GM18519 (cell line): ENCODE data around the gene ISG15.

ENCODE experiments used
- ATAC-seq: cut with Tn5 transposase; IDR thresholded peaks from one replicate; pipeline ENCODE4 v1.9.1; 2021; ENCODE audit warnings: mild to moderate bottlenecking, moderate library complexity; ENCODE audit not compliant: unreplicated experiment, low FRiP score

ISG15 gene

DNA sequence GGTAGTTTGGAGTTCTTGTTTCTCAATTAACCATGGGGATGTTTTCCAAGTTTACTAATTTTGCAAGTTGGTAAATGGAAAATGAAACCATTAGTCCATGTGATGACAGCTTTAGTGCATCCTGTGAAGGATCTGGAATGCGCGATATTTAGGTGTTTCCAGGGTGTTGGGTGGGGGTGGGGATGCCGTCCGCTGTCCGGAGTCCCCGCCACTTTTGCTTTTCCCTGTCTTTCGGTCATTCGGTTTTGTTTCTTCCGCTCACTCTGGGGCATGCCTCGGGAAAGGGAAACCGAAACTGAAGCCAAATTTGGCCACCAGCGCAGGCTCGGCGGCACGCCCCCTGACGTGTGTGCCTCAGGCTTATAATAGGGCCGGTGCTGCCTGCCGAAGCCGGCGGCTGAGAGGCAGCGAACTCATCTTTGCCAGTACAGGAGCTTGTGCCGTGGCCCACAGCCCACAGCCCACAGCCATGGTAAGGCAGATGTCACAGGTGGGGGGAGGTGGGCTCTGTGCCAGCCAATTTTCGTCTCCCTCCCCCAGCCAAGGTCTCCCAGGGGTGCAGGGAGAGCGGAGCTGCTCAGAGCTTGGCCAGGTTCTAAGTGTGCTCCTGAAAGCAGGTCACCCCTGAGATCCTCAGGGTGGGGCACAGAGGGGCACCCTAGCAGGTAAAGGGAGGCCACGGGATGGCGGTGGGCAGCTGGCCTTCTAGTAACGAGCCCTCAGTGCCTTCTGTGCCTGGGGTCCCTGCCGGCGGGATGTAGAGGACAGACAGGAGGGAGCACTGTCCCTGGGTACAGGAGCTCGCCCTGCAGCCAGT is at the start of gene ISG15:
TSS of gene ISG15 (plus strand) at position 393 of the 817 bp plus-strand sequence. CDS start at position 470, 77 bp downstream.
- ATAC-seq: peak; percentile 65

DNA sequence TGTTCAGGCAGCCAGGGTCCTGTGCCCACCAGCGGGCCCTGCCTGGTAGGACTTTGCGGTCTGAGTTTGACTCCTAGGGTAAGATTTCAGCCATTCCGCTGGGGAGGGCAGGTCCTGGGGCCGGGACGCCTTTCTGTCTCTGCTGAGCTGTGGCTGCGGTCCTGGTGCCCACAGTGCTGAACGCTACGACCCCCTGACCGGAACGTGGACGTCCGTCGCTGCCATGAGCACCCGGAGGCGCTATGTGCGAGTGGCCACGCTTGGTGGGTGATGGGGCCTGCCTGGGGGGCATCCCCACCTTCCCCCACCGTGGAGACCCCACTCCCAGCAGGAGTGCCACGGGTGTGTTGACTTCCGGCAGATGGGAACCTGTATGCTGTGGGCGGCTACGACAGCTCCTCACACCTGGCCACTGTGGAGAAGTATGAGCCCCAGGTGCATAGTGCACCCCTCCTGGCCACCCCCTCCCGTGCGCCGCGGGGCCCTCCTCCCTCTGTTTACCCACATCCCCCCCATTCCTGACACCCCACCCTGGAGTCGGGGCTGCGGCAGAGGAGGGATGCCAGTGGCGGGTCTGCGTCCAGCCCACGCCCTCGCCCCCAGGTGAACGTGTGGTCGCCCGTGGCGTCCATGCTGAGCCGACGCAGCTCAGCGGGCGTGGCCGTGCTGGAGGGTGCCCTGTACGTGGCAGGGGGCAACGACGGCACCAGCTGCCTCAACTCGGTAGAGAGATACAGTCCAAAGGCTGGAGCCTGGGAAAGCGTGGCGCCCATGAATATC is 49.4 kb upstream of the ISG15 start:
- no peak for ATAC-seq

DNA sequence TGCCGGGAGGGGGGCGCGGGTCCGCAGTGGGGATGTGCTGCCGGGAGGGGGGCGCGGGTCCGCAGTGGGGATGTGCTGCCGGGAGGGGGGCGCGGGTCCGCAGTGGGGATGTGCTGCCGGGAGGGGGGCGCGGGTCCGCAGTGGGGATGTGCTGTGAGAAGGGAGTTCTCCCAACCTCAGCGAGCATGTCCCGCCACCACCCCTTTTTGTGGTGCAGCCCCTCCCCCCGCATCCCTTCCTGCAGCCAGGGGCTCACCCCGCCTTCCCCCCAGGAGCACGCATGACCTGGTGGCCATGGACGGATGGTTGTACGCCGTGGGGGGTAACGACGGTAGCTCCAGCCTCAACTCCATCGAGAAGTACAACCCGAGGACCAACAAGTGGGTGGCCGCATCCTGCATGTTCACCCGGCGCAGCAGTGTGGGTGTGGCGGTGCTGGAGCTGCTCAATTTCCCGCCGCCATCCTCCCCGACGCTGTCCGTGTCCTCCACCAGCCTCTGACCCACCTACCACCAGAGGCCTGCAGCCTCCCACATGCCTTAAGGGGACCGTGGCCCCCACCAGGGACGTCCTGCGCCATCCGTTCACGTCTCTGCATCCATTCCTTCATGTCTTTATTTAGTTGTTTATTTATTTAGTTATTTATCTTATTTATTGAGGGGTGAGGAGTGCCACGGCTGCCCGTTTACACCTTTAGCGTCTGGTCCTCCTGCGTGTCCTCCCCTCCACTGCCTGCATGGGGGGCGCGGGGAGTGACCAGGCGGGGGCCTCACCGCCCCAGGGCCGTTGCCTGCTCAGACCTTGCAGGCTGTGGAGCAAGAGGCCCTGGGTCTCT is 48.4 kb upstream of the ISG15 start:
- ATAC-seq: no peak

DNA sequence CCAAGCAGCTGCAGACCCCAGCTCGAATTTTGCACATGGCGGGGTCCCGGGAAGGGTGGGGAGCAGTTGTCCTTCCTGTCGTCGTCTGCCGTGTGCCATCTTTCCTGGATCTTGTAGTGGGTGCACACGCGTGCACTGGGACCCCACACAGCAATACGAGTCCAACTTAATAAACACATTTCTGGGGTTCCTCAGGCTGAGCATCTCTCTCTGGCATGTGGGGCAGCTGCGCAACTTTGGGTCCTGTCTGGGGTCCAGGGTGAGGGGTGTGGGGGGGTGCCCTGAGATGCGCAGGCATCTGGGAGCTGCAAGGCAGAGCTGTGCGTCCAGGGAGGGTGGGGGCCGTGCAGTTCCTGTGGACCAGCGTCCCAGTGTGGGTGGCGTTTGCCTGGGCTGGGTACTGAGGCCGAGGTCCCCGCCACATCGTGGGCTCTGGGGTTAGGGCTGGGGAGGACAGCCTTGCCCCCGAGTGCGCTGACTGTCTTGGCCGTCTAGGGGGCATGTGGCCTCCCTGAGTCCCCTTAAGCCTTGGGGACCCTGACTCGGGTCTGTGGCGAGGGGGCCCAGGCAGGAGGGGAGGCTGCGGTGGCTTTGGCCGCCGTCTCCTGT is 47.7 kb upstream of the ISG15 start:
- ATAC-seq: no peak

DNA sequence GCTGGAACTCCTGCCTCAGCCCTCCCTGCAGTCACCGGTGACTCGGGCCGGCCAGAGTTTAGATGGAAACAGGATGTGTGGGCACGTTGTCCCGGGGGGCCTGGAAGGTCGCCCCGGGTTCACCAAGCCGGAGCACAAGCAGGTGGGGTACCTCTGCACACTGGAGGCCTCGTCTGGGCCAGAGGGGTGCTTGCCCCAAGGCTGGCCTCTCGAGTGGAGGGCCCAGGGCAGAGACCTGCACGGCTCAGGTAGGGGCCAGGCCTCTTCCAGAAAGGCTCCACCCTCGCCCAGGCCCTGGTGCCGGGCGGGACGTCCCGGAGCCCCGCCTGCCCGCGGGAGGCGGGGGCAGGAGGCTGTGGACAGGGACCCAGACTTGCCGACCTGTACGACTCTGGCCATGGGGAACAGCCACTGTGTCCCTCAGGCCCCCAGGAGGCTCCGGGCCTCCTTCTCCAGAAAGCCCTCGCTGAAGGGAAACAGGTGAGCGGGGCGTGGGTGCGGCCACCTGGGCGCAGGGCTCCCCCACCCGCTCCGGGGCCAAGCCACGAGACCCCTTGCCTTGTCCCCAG is 47.1 kb upstream of the ISG15 start, which contains the start of gene PLEKHN1:
TSS of gene PLEKHN1 (plus strand) at position 348 of the 569 bp plus-strand sequence. CDS start at position 398, 50 bp downstream.
- no peak for ATAC-seq

DNA sequence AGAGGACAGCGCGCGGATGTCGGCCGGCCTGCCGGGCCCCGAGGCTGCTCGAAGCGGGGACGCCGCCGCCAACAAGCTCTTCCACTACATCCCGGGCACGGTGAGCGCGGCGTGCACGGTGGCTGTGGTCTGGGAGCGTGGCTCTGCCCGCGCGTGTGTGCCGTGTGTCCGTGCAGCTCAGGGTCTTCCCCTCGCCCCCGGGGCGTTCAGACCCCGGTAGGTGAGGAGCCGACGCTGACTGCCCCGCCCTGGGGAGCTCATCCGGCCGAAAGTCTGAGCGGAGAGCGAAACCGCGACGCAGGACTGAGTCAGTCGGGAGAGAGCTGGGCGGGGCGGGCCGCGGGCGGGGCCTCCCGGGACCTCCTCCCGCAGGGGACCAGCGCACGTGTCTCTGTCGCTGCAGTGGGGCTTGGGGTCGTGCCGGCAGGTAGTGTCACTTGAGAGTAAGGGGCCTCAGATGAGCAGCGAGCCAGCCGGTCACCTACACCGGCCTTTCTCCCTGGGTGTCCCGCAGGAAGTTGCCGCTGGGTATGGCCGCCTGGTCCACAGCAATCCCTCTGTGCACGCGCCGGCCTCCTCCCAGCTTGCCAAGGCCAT is 46.5 kb upstream of the ISG15 start:
- no peak for ATAC-seq

DNA sequence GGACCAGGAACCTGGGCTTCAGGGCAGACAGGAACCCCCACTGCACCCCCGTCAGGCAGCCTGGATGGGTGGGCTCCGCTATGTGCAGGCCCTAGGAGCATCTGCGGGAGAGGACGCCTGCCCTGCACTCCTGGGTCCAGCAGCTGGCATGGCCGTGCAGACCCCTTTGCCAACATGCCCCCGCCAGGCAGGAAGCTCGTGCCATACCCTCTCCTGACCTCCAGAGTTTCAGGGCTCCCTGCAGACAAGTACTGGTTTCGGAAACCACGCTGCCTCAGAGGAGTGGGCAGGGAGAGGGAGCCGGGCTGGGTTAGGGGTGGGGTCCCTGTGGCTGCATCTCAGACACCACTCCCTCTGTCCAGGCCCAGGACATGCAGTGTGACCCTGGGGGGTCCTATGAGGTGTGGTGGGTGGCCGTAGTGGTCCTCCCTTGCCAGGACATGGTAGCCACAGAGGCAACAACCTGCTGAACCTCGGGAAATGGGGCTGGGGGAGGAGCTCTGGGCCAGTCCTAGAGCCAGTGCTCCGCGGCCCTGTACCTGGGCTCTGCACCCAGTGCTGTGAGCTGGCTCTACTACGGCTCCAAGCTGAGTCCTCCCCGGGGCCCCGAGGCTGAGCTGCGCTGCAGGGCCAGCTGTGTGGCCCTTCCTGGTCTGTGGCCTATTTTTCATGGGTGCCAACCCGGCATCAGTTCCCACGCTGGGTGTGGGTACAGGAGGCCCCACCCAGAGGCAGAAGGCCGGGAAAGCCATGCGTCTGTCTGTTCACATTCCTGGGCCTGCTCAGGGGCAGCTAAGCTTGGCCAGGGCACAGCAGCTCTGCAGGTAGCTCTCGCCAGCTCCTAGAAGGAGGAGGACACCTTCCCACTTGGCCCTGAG is 45.6 kb upstream of the ISG15 start:
- ATAC-seq: no peak

DNA sequence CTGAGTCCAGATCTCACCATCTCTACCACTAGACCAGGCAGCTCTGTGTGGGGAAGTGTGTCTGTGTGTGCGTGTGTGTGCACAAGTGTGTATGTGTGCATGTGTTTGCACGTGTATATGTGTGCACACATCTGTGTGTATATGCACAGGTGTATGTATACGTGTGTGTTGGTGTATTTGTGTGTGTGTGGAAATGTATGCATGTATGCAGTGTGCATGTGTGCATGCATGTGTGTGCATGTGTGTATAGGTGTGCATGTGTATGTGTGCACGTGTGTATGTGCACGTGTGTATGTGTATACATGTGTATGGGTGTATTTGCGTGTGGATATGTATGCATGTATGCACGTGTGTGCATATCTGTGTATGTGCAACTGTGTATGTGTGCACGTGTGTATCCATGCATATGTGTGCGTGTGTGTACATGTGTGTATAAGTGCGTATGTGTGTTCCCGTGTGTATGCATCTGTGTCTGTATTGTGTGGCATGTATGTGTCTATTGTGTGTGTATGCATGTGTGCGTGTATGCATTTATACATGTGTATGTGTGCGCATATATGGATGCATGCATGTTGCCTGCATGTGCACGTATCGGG is 43.9 kb upstream of the ISG15 start:
- ATAC-seq: no peak

DNA sequence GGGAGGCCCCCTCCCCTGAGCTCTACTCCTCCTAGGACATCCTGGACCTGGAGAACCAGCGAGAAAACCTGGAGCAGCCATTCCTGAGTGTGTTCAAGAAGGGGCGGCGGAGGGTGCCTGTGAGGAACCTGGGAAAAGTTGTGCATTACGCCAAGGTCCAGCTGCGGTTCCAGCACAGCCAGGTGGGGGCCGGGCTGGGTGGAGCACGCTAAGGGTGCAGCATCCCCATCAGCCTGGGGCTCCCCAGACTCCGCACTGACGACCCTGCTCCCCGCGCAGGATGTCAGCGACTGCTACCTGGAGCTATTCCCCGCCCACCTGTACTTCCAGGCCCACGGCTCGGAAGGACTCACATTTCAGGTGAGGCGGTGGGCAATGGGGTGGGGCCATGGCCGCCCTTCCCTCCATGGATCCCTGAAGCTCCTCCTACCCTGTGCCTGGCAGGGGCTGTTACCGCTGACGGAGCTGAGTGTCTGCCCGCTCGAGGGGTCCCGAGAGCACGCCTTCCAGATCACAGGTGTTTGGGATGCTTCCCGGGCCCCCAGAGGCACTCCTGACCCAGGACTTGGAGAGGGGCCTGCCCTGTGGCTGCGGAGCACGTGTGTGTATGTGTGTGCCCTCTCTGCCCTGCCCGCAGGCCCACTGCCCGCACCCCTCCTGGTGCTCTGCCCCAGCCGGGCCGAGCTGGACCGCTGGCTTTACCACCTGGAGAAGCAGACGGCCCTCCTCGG is 42.9 kb upstream of the ISG15 start:
- no peak for ATAC-seq

DNA sequence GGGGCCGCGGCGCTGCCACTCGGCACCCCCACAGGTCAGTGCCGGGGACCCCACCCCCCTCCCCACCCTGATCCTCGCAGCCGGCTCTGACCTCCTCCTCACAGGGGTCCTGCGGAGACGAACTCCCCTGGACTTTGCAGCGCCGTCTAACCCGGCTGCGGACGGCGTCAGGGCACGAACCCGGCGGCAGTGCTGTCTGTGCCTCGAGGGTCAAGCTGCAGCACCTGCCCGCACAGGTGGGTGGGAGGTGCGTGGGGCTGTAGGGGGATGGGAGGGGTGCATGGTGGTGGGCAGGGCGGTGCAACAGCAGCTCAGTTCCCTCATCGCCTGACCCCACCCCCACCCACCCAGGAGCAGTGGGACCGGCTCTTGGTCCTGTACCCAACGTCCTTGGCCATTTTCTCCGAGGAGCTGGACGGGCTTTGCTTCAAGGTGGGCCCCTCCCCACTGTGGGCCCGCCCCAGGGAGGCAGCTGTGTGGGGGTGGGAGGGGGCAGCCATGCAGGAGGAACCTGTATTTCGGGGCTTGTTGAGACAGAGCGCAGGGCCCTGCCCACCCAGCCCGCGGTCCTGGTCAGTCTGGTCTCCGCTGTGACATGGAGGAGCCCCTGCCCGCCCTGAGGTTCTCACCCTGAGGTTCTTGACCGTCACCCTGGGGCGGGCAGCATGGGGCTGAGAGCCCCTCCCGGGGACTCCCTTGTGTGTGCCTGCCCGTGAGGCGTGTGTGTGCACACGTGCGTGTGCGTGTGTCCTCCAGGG is 42.1 kb upstream of the ISG15 start:
- ATAC-seq: no peak

DNA sequence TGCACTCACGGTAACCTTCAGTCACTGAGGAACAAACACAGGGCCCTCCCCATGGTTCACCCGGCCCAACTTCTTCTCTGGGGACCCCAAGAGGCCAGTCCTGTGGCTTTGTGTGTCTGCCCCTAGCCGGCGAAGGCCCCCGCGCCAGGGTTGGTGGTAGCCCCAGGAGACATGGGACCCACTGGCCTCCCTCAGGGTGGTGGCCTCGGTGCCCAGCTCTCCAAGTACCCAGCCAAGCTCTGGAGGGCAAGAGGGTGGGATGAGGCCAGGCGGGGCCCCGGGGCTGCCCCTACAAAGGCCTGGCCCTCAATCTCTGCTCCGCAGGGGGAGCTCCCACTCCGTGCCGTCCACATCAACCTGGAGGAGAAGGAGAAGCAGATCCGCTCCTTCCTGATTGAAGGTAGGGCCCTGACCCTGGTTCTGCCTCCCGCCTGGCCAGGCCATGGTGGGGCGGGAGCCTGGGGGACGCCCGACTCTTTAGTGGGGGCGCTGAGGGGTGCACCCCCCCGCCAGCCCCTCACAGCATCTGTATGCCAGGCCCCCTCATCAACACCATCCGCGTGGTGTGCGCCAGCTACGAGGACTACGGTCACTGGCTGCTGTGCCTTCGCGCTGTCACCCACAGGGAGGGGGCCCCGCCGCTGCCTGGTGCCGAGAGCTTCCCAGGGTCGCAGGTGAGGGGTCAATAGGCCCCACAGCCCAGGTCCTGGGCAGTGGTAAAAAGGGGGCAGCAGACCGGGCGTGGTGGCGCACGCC is 41.4 kb upstream of the ISG15 start:
- no peak for ATAC-seq

DNA sequence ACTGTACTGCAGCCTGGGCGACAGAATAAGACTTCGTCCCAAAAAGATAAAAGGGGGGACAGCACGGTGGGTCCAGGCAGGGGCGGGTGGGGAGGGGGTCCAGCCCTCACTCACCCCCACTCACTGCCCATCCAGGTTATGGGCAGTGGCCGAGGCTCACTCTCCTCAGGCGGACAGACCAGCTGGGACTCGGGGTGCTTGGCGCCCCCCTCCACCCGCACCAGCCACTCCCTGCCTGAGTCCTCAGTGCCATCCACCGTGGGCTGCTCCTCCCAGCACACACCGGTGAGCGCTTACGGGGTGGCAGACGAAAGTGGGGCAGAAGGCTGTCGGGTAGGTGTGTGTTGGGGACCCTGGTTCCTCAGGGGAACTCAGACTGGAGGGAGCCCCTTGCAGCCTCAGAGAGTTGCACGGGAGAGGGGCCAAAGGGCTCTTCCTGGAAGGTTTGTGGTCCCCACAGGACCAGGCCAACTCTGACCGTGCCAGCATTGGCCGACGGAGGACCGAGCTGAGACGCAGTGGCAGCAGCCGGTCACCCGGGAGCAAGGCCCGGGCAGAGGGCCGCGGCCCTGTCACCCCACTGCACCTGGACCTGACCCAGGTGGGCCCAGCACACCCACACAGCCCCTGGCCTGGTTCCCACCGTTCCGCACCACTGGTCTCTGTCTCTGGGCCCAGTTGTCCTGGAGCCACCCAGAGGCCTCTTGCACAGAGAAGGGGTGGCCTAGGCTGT is 40.4 kb upstream of the ISG15 start:
- no peak for ATAC-seq

DNA sequence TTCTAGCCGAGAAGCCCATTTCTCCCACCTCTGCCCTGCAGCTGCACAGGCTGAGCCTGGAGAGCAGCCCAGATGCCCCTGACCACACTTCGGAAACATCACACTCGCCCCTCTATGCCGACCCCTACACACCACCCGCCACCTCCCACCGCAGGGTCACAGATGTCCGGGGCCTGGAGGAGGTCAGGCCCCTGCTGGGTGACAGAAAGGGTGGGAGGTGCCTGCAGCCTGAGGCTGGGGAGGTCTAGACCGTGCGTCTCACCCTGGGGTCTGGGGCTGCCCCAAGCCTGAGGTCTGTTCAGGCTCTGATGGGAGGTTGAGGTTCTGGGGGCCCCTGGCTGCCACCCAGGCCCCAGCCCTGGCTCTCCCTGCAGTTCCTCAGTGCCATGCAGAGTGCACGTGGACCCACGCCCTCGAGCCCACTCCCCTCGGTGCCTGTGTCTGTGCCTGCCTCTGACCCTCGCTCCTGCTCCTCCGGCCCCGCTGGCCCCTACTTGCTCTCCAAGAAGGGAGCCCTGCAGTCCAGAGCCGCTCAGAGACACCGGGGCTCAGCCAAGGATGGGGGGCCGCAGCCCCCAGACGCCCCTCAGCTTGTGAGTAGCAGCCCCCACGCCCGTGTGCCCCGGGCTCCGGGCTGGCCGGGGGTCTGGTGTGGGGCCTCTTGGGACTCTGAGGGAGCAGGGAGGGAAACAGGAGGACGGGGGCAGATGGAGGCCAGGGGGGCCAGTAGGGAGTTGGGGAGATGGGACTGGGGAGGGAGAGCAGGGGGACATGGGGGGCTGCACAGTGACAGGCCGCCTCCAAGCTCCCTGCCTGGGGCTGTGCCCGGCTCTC is 39.6 kb upstream of the ISG15 start:
- no peak for ATAC-seq

DNA sequence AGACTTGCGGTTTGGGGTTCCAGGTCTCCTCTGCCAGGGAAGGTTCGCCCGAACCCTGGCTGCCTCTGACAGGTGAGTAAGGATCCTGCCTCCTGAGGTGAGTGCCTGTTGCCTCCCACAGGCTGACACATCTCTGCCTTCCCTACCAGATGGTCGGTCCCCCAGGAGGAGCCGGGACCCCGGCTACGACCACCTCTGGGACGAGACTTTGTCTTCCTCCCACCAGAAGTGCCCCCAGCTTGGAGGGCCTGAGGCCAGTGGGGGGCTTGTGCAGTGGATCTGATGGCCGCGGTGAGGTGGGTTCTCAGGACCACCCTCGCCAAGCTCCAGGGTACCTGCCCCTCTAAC is 39.0 kb upstream of the ISG15 start:
- ATAC-seq: no peak
